ENCODE data around the gene ATXN2.

Gene ATXN2

GRCh38 chr12:111598637-111599452 is at the start of gene ATXN2:
Gene ATXN2 (minus strand): TSS chr12:111599315. CDS start chr12:111599034, 281 bp downstream.
- no peak for DNase-seq (ENCODE audit: extremely low read depth, low read depth)
- TF ChIP-seq, protein P1, sequence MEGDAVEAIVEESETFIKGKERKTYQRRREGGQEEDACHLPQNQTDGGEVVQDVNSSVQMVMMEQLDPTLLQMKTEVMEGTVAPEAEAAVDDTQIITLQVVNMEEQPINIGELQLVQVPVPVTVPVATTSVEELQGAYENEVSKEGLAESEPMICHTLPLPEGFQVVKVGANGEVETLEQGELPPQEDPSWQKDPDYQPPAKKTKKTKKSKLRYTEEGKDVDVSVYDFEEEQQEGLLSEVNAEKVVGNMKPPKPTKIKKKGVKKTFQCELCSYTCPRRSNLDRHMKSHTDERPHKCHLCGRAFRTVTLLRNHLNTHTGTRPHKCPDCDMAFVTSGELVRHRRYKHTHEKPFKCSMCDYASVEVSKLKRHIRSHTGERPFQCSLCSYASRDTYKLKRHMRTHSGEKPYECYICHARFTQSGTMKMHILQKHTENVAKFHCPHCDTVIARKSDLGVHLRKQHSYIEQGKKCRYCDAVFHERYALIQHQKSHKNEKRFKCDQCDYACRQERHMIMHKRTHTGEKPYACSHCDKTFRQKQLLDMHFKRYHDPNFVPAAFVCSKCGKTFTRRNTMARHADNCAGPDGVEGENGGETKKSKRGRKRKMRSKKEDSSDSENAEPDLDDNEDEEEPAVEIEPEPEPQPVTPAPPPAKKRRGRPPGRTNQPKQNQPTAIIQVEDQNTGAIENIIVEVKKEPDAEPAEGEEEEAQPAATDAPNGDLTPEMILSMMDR (IDR thresholded peaks at IDR 0.05; ENCODE audit: low read depth, low read length), result no peak

DNA sequence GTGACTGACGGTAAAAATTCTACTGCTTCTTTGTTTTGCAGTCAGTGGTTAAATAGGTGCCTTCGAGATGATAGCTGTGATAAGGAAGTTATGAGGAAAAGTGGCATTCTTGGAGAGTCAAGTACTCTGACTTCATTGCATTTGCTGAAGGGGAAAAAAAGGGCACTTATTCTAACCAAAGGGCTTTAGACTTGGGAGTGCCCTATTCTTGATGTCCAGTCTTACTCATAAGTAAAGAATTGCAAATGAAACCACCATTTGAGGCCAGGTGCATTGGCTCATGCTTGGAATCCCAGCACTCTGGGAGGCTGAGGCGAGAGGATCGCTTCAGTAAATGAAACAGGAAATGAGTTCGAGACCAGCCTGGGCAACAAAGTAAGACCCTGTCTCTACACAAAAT is 46.3 kb upstream of the ATXN2 start:
- TF ChIP-seq, protein P1 (IDR thresholded peaks at IDR 0.05; ENCODE audit: low read depth, low read length), result no peak
- DNase-seq (ENCODE audit: extremely low read depth, low read depth), result no peak

DNA sequence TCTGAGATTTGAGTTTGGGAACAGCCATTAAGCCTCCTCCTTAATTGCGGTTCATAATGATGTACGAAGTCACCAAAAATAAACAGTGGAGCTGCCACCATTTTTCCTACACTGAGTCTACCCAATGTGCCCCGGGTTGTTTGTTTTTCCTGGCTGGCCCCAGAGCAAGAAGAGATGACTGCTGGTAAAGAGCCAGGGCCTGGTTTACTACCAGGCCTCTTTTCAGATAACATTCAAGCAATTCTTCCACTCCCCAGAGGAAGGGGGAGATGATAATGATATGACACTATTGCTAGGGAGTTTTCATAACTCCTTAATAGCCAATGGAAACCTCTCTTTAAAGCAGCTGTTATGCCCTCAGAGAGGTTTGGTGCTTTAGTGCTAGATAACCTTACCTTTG is 44.3 kb upstream of the ATXN2 start:
- TF ChIP-seq, protein P1 (IDR thresholded peaks at IDR 0.05; ENCODE audit: low read depth, low read length), result no peak
- no peak for DNase-seq (ENCODE audit: extremely low read depth, low read depth)

DNA sequence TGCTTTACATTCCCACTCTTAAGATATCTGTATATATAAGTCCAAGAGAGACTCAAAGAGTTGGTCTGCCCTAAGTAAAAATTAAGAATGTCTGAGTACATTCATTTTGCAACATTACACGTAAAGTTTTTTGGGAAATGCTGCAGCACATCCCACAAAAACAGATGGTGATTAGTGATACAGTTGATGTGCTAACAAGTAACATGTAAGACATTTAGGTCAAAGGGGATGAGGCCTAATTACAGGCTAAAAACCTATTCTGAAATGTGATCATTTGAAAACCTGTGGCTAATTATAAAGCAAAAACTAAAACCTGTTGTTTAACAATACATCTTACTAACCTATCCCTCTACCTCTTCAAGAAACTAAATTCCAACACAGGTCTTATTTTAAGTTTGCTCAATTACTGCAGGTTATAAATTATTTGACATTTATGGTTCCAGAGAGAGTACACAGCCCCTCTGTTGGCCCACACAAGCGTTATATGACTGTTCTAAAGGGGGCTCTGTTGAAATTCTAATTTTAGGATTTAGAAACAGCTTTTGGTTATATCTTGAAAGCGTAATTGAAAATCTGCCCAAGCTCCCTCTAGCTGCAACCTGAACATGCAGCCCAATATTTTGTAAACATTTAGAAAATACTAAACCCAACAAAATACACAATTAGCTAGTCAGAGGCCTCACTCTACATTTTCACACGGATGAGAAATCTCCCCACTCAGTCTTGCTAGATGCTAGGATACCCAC is 43.7 kb upstream of the ATXN2 start:
- no peak for DNase-seq (ENCODE audit: extremely low read depth, low read depth)
- TF ChIP-seq, protein P1 (IDR thresholded peaks at IDR 0.05; ENCODE audit: low read depth, low read length), result peak; percentile 35

DNA sequence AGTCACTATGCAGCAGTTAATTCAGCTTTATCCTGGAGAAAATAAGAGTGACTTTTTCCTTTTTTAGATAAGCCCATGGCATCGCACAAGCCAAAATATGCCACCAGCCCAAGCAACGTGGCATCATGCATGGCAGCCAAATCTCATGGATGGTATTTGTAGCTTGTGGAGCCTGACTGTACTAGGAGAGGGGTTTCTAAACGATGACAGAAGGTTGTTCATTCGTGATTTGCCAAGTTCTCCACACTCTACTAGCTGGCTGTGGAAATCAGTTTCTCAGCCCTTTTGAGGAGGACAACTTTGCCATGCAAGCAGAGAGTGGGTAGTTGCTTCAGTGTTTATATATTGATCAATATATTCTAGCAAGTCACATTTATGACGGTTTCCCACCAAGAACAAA is 41.4 kb upstream of the ATXN2 start:
- no peak for DNase-seq (ENCODE audit: extremely low read depth, low read depth)
- TF ChIP-seq, protein P1 (IDR thresholded peaks at IDR 0.05; ENCODE audit: low read depth, low read length), result no peak

- DNase-seq (ENCODE audit: extremely low read depth, low read depth), result no peak
- TF ChIP-seq, protein P1 (IDR thresholded peaks at IDR 0.05; ENCODE audit: low read depth, low read length), result no peak
Measured at GRCh38 chr12:111638556-111638955, 39.4 kb upstream of the ATXN2 start.
